Fibroblast of skin of left biceps (primary cell): ENCODE measurements around the gene S100A8.
"Not testable (repeated sequence)": the region's sequence is repeated elsewhere in the genome, so short reads cannot be mapped to it uniquely, and the experiment has no call there.

Experiments
- DNase-seq, 2 experiments: peaks; one replicate each; pipeline ENCODE4 v3.0.0-alpha.2; 2013; ENCODE audit warnings: low read depth in 2 of 2

S100A8 gene

GRCh38 chr1:153347856-153348255 is 43.0 kb downstream of the S100A8 start:
- no peak for DNase-seq

GRCh38 chr1:153347049-153347448 is 43.8 kb downstream of the S100A8 start:
- DNase-seq: not testable (repeated sequence)

GRCh38 chr1:153346077-153346723 is 44.7 kb downstream of the S100A8 start:
- no peak for DNase-seq

DNA sequence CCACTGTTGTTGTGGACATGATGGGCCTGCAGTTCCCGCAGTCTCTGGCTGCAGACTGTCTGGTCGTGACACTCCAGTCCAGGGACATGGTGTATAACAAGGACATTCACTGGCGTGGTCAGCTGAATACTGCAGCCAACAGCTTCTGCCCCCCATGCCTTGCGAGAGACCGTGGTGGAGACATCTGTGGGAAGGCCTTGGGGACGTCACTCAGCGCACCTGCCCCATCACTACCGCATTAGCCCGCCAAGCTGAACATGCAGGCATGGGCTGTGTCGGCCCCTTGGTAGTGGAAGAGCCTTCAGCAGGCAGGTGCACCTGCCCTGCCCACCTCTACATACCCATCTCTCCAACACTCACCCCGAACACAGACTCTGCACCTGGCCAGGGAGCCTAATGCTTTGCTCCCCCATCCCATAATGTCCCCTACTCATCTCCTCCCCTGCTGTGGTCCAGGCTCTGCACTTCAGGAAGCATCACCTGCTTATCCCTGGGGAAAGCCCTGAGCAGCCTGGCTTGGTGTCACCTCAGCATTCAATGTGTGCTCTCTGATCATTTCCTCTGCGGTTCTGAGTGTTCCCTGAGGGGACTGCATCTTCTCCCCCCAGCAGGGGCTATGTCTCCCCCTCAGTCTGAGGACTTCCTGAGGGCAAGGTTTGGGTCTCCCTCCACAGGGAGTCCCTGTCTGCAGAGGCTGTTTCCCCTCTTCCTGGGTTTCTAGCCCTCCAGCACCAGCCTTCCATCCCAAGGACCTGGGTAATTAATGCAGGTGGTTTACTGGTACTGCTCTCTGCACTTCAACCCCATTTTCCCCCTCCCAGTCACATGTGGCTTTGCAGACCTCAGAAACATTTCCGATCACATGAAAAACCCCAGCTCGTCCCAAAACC is 45.4 kb downstream of the S100A8 start:
- no peak for DNase-seq

GRCh38 chr1:153344718-153345025 is 46.2 kb downstream of the S100A8 start:
- no peak for DNase-seq

DNA sequence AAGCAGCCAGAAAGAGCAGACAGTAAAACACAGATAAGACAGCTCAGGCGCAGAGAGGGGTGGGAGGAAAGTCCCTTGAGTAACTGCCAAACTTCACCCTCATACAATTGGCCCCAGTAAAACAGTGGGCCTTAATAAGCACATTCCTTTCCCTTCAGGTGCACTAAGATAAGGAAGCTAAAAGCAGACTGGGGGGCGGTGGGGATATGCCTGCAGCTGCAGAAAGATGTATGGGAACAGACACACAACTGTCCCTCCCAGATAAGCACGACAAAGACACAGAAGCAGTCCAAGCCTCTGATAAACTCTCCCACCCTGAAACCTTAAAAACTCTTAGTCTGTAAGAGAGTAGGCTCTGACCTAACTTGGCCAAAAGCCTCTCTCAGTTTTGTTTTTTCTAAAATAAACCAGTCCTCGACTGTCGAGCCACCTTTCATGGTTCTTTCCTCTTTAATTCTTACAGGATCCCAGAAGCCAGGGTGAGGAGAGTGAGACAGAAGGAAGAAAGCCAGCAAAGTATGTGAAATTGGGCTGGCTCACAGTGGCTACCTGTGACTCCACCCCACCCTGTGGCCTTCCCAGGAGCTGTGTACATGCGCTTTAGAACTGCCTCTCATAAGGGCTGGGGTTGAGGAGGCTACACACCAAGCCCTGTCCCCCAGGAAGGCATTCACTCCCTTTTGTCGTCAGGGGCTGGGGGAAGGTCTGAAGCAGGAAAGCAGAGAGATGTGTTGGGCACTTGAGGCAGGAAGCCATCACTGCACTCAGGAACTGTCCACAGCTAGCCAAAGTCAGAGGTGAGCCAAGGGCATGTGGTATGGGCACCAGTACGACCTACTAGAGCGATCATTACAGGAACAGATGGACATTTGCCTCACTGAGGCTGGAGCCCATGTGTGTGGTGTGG is 46.8 kb downstream of the S100A8 start:
- DNase-seq: no peak

- DNase-seq: no peak
Observed at GRCh38 chr1:153343040-153343681, 47.7 kb downstream of the S100A8 start.

GRCh38 chr1:153342178-153342577 is 48.7 kb downstream of the S100A8 start:
- DNase-seq: no peak

DNA sequence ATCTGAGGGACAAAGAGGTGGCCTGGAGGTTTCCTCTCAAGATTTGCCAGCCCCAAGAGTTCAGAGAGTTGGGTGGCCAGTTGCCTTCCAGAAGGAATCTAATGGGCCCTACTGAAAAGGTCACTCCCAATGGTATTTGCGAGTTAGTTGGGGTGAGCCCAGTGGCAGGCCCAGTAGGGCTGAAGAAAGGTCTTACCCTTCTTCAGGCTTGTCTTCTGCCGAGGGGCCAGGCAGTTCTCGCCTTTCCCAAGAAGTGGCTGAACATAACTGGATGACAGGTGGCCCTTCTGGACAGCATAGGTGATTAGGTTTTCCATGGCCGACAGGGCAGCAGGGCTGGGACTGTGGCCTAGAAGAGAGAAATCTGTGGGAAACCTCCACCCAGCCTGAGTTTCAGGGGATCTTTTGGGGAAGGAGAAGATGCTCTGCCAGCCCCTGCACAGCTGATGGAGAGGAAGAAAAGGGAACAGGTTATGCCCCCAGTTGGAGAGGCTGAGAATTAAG is 49.4 kb downstream of the S100A8 start:
- no peak for DNase-seq

GRCh38 chr1:153340356-153340755 is 50.5 kb downstream of the S100A8 start:
- DNase-seq: no peak
